HL-60 (cell line): ENCODE results near the gene NACC2.

Experiments
- TF ChIP-seq, protein P1 (sequence below): IDR thresholded peaks from one replicate; pipeline ENCODE4 v1.5.1; 2011; ENCODE audit warnings: low read length, control low read depth, inconsistent platforms; ENCODE audit not compliant: insufficient read depth
- TF ChIP-seq, protein P2 (sequence below): IDR thresholded peaks from 2 replicates; pipeline ENCODE4 v1.6.1; 2012; ENCODE audit warnings: low read depth; ENCODE audit not compliant: insufficient replicate concordance

GRCh38 chr9:135997090-135998015, 97.7 kb downstream of the NACC2 start:
- TF ChIP-seq, protein P1, sequence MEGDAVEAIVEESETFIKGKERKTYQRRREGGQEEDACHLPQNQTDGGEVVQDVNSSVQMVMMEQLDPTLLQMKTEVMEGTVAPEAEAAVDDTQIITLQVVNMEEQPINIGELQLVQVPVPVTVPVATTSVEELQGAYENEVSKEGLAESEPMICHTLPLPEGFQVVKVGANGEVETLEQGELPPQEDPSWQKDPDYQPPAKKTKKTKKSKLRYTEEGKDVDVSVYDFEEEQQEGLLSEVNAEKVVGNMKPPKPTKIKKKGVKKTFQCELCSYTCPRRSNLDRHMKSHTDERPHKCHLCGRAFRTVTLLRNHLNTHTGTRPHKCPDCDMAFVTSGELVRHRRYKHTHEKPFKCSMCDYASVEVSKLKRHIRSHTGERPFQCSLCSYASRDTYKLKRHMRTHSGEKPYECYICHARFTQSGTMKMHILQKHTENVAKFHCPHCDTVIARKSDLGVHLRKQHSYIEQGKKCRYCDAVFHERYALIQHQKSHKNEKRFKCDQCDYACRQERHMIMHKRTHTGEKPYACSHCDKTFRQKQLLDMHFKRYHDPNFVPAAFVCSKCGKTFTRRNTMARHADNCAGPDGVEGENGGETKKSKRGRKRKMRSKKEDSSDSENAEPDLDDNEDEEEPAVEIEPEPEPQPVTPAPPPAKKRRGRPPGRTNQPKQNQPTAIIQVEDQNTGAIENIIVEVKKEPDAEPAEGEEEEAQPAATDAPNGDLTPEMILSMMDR, result no peak
- TF ChIP-seq, protein P2, sequence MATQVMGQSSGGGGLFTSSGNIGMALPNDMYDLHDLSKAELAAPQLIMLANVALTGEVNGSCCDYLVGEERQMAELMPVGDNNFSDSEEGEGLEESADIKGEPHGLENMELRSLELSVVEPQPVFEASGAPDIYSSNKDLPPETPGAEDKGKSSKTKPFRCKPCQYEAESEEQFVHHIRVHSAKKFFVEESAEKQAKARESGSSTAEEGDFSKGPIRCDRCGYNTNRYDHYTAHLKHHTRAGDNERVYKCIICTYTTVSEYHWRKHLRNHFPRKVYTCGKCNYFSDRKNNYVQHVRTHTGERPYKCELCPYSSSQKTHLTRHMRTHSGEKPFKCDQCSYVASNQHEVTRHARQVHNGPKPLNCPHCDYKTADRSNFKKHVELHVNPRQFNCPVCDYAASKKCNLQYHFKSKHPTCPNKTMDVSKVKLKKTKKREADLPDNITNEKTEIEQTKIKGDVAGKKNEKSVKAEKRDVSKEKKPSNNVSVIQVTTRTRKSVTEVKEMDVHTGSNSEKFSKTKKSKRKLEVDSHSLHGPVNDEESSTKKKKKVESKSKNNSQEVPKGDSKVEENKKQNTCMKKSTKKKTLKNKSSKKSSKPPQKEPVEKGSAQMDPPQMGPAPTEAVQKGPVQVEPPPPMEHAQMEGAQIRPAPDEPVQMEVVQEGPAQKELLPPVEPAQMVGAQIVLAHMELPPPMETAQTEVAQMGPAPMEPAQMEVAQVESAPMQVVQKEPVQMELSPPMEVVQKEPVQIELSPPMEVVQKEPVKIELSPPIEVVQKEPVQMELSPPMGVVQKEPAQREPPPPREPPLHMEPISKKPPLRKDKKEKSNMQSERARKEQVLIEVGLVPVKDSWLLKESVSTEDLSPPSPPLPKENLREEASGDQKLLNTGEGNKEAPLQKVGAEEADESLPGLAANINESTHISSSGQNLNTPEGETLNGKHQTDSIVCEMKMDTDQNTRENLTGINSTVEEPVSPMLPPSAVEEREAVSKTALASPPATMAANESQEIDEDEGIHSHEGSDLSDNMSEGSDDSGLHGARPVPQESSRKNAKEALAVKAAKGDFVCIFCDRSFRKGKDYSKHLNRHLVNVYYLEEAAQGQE, result no peak
